Activated CD8-positive, alpha-beta memory T cell treated with anti-CD3 and anti-CD28 coated beads, Interleukin-2, amount 50 U/mL, for 24 hours (primary cell): ENCODE data around the gene OIP5.
"Not testable (repeated sequence)": the region's sequence is repeated elsewhere in the genome, so short reads cannot be mapped to it uniquely, and the experiment has no call there.

Experiments
- DNase-seq: peaks from one replicate; pipeline ENCODE4 v3.0.0-alpha.2; 2020; ENCODE audit errors: extremely low read depth

The OIP5 gene

DNA sequence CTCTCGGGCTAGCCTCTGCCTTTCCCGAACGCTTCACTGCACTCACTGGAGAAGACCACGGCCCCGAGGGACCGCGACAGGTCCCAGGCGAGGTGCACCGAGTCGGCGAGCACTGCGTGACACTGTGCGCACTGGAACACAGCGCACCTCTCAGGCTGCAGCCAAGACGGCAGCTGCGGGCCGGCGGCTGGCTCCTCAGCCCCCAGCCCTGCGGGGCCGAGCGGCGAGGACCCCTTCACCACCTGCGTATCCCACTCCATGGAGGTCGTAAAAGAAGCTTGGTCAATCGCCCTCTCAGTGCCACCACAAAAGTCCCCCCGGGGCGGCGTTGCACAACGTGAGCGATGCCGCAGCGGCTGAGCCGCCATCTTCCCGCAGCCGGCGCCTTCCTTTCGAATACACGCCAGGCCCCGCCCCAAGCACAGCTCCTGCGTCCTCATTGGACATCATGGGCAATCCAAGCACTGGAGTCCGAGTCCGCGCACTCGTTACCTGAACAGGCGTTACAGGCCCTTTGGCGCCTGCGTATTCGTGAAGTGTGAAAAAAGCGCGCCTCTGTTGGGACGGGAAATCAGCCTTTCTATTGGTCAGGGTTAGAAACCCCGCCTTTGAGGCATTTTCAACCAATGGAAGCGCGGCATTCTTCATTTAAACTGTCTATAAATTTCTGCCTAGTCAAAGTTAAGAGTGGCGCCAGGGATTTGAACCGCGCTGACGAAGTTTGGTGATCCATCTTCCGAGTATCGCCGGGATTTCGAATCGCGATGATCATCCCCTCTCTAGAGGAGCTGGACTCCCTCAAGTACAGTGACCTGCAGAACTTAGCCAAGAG lies at the start of gene OIP5, which contains the start of gene NUSAP1:
Gene OIP5 (minus strand): TSS at position 398 of the 832 bp plus-strand sequence. CDS start 30 bp downstream, at position 368.
Gene NUSAP1 (plus strand): TSS at position 688 of the 832 bp plus-strand sequence. CDS start 77 bp downstream, at position 765.
- DNase-seq = peak; percentile 97

DNA sequence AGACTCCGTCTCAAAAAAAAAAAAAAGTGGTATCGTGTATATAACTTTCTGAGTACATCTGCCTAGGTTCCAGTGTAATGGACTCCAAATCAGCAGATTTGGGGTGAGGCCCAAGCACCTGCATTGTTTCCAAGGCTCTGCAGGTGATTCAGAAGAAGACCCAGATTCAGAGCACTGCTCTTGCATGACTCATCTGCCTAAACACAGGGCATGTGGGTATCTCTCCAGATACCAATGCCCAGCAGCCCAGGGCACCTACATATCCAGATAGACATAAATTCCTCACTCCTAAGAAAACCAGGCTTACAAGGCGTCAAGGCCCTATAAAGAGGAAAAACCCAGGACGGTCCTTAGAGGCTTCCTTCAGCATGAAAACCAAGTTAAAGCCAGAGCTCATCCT lies 45.6 kb upstream of the OIP5 start:
- no peak for DNase-seq

DNA sequence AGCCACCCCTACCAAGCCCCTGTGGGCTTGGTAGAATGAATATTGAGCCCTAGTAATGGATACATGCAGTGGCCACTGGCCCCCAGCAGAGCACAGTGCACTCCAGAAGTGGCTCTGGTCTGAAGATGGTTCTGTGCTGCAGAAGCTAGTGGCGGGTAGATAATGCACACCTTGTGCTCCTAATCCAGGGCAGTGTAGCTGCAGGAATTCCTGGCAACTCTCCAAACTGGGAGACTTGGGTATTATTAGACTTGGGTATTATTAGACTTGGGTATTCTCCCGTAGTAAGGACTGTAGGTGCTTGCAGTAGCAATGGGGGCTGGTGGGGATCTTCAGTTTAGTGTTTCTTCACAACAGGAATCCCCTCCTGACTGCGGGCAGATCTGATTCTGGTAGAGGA lies 35.0 kb upstream of the OIP5 start:
- no peak for DNase-seq

DNA sequence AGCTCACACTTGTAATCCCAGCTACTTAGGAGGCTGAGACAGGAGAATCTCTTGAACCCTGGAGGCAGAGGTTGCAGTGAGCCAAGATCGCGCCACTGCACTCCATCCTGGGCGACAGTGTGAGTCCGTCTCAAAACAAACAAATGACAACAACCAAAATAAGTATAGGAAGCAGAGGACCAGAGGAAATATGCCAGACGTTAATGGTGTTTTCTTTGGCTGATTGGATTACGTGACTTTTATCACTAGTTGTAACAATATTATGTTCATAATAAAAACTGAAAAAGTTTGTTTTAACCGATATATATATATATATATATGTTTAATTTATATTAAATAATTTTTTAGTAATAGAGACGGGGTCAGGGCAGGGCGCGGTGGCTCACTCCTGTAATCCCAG lies 22.0 kb upstream of the OIP5 start:
- DNase-seq = no peak

DNA sequence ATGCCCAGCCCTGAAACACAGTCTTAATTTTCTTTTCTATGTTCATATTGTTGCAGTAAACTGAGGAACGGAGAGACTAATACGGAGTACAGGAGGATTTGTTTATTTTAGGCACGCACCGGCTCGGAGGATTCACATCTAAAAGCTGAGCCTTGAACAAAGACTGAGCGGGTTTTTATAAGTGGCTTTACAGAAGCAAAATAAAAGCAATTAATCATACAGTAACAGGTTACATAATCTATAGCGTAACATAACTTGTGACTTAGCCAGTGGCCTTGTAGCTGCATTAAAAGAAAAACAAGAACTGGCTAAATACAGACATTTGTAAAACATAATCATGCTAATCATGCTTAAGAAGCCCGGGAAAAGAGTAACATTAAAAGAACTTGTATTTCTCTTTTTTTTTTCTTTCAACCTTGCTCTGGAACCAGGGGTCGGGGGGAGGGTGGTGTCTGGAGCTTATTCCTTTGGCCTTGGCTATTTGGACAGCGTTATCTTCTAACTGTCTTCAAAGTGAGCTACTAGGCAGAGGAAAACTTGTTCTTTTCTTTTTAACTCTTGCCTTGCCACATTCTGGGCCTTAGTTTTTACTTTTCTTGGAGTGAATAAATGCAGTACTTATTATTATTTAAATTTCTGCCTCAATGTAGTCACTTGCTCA lies 17.8 kb upstream of the OIP5 start:
- no peak for DNase-seq

DNA sequence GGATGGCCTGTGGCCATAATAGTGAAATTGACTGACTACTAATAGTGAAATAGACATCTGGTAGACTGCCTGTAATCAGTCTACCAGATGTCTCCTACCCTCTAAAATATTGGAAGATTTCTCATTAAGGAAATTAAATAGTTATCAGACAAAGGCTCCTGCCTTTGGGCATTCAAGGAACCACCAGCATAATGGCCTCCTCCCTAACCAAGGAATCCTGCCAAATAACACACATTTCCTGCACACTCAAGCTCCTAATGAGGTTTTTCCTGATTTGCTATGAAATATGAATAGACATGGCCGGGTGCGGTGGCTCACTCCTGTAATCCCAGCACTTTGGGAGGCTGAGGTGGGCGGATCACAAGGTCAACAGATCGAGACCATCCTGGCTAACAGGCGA lies 14.8 kb upstream of the OIP5 start:
- DNase-seq = no peak

DNA sequence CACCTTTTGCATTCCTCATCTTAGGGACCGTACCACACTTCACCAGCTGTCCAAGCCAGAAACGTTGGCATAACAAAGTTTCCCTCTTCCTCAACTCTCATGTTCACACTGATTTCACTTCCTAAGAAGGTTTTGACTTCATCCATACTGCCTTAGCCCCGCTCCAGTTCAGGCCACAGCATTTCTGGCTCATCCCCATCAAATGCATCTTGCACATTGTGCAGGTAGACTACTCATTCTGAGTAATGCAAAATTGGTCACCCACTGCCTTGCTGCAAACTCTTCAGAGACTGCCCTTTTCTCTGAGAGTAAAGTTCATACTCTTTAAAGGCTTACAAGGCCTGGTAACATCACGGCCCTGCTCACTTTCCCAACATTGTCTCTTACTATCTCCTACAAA lies 9.1 kb upstream of the OIP5 start:
- no peak for DNase-seq

DNA sequence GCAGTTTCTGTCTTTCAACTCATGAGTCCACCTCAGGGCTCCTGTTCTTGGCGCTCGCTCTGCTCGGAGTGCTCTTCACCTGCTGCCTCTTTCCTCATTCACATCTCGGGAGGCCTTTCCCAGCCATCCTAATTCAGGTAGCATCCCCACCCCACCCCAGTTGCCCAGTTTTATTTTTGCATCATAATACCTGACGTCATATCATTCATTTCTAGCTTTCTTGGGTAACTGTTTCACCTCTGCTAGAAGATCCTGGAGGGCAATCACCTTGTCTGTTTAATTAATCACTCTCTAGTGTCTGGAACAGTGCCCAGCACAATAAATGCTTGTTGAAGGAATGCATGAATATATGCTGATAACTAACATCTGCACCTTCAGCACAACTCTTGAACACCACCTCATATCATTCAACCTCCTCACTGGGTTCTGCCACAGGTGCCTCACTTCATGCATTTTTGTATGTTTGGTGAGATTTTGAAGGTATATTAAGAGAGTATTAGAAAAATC lies 7.9 kb upstream of the OIP5 start:
- no peak for DNase-seq

DNA sequence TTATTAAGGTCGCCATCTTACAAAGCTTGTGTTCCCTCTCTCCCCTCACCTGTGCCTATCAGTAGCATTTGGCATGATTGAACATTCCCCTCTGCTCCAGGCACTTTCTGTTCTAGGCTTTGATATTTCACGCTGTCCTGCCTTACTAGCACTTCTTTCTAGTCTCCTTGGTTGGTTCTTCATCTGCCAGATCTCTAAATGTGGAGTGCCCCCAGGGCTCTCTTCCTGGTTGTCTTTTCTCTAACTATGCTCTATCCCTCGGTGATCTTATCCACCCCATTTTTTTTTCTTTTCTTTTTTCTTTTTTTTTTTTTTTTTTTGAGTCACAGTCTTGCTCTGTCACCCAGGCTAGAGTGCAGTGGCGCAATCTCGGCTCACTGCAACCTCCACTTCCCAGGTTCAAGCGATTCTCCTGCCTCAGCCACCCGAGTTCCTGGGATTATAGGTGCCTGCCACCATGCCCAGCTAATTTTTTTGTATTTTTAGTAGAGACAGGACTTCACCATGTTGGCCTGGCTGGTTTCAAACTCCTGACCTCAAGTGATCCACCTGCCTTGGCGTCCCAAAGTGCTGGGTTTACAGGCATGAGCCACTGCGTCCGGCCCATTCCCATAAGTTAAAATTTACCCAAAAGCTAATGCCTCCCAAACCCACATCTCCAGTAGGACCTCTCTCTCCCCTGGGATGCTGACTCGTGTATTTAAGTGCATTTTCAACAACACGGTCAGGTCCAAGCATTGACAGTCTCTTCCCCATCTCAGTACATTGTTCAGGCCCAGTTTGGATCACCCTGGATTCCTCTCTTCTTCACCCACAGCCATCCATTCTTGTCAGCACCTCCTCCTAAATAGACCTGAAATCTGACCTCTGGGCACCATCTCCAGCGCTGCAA lies 5.5 kb upstream of the OIP5 start:
- DNase-seq = no peak

DNA sequence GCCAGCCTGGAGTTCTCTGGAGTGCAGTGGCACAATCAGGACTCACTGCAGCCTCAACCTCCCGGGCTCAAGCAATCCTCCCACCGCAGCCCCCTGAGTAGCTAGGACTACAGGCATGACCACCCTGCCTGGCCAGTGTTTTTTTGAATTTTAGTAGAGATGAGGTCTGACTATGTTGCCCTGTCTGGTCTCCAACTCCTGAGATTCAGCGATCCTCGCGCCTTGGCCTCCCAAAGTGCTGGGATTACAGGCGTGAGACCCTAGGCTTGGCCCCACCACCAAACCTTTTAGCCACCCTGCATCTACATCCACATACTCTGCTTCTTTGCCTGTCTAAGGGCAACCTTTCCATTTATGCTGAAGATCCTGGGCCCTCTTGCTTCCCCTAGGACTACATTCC lies 4.7 kb upstream of the OIP5 start:
- DNase-seq = no peak

DNA sequence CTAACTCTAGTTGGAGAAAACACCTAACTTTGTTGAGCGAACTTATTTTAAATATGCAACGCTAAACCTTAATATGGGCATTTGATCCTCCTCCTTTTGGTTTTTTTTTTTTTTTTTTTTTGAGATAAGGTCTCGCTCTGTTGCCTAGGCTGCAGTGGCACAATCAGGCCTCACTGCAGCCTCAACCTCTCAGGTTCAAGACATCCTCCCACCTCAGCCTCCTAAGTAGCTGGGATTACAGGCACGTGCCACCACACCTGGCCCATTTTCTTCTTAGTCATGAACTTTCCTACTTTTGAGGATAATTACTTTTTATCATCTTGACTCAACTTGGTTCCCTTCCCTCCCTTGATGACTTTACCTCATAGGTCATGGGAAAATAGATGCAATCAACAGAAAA lies 4.2 kb upstream of the OIP5 start:
- DNase-seq = no peak

DNA sequence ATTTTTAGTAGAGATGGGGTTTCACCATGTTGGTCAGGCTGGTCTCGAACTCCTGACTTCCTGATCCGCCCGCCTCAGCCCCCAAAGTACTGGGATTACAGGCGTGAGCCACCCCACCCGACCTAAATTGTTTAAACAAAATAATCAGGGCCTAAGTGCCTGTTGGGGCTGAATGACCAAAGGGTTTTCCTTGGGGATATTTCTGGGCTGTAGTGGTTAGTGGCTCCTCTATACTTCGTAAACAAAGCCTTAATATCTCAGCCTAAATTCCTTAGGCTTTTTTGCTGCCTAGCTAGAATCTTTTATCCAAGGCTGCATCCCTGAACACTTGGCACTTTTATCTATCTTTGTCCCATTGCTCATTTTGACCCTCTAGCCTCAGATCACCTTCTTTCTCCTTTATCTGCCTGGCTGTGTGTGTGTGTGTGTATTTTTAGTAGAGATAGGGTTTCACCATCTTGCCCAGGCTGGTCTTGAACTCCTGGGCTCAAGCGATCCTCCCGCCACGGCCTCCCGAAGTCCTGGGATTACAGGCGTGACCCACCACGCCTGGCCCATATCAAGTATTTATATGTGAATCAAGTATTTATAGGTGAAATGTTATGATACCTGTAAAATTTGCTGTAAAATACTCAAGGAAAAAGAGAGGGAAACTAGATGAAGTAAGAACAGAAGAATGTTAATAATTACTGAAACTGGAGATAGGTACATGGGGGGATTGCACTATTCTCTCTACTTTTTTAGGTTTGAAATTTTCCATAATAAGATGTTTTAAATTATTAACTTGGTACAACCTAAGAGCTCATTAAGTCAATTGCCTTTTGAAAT lies 2.1 kb upstream of the OIP5 start:
- DNase-seq = no peak

DNA sequence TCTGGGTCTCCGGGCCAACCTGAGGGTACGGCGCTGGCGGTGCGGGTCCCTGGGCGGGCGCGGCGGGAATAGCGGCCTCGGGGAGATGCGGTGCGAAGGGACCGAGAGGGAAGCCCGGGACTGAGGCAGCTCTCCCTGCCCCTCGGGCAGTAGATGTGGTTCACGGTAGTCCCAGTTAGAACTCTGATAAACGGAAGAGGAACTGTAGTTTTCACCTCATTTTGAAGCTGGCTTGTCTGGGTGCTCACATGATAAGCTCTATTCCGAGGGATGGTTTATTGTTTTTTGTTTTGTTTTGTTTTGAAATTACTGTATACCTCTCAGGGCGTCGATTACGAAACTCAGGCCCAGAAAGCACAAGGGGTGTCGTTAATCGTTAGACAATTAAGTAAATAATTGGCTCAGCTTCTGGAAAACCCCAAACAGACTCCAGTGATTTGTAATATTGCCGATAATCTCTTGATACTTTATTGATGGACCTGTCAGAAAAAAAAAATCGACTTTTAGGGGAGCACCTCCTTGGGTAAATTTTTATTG lies 703 bp upstream of the OIP5 start:
- DNase-seq = no peak

DNA sequence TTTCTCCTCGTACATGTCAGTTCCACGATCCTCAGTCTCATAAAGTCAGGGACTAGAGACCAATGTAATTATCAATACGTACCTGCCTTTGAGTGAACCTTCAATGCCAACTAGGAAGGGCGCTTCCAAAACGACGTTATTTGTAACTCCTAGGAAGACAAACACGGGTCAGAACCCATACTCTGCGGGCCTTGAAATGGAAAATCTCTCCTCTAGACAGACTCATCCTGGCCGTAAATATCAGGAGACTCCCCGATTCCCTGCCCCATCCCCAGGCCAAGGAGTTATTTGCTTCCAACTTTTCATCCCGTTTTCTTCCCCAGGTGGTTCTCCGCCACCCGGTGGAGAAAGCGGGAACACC lies 578 bp downstream of the OIP5 start:
- no peak for DNase-seq

DNA sequence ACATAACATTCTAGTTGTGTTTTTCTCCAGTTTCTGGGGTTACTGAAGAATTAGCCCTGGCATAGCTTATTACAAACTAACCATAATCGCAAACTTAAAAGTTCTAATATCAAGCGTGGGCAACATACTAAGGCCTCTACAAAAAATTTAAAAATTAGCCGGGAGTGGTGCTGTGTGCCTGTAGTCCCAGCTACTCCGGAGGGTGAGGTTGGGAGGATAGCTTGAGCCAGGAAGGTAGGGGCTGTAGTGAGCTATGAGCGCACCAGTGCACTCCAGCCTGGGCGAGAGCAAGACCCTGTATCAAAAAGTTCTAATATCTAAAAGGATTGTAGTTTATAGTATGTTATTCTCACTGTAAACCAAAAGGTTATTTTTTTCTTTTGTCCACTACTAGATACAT lies 1.1 kb downstream of the OIP5 start:
- no peak for DNase-seq

DNA sequence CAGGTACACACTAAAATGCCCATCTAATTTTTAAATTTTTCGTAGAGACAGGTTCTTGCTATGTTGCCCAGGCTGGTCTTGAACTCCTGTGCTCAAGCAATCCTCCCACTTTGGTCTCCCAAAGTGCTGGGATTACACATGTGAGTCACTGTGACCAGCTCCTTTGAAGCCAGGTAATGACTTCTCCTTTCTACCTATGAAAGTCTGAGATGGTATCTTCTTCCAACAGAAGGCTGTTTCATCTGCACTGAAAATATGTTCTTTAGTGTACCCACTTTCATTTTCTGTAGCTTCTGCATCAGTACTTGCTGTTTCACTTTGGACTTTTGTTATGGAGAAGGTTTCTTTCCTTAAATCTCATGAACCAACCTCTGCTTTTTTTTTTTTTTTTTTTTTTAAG lies 8.8 kb downstream of the OIP5 start:
- no peak for DNase-seq

DNA sequence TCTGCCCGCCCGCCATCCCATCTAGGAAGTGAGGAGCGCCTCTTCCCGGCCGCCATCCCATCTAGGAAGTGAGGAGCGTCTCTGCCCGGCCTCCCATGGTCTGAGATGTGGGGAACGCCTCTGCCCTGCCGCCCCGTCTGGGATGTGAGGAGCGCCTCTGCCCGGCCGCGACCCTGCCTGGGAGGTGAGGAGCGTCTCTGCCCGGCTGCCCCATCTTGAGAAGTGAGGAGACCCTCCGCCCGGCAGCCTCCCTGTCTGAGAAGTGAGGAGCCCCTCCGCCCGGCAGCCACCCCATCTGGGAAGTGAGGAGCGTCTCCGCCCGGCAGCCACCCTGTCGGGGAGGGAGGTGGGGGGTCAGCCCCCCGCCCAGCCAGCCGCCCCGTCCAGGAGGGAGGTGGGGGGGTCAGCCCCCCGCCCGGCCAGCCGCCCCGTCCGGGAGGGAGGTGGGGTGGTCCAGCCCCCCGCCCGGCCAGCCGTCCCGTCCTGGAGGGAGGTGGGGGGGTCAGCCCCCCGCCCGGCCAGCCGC lies 11.5 kb downstream of the OIP5 start:
- not testable (repeated sequence) for DNase-seq

DNA sequence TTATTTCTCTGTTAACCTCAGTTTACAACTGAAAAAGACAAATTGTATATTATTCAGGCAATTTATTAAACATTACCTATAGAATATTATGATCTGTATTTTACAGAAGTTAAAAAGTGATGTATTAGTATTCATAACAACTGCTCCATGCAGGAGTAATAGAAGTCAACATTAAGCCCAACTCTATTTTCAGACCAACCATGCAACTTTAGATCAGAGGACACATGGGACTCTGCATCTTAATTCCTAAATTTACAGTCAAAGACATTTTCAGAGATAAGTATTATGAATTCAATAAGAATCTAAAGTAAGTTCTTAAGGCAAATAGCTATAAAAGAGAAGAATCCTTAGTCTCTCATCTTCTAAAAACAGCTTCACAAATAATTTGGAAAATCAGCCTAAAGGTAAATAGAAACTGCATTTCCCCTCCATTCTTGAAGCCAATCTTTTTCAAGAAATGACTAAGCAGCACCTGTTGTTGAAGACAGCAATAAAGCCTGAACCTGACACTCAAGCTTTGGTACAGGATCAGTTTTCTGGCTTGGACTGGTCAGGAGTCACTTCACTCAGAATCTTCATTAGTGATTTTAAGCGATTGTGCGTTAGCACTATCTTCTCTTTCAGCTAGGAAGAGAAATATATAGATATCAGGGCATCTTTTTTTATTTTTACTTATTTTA lies 23.0 kb downstream of the OIP5 start:
- no peak for DNase-seq

DNA sequence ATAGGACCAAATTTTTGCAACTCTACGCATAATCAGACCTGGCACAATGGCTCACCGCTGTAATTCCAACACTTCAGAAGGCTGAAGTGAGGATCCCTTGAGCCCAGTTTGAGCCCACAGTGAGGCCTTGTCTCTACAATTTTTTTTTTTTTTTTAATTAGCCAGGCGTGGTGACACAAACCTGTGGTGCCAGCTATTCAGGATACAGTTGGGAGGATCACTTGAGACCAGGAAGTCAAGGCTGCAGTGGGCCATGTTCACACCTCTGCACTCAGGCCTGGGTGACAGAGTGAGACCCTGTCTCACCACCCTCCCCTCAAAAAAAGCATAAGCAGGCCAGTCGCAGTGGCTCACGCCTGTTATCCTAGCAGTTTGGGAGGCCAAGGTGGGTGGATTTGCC lies 24.7 kb downstream of the OIP5 start:
- no peak for DNase-seq

DNA sequence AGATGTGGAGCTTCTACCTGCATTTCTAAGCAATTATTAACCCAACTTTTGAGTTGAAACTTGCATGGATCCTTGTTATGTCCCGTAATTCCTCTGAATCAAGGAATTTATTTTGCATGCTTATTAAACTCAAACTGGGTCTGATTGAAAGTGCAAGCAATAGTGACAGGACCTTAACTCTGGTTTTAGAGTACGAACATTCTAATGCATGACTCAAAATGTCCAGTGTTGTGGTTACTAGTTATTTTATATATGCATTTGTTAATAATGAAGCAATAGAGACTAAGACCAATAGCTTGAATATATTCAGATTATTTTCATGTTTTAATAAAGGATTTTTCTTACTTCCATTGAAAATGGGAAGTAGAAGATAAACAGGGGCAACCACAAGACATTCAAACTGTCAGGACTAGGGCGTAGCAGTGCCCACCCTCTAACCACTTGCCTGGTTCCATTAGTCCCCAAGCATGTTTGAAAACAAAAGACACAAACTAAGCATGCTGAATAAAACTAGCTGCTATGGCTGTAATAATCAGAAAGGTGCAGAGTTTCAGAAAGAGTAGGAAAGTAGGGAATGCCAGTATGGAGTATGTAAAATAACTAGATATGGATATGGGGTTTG lies 28.1 kb downstream of the OIP5 start:
- no peak for DNase-seq
